HG03045 (cell line): Measurements from ENCODE around the gene PVALB.

Source experiments
- ATAC-seq: cut with Tn5 transposase; IDR thresholded peaks from one replicate; pipeline ENCODE4 v1.9.1; 2021; ENCODE audit warnings: mild to moderate bottlenecking, moderate library complexity; ENCODE audit not compliant: unreplicated experiment

The PVALB gene

GRCh38 chr22:36814801-36815200 is 2.0 kb downstream of the PVALB start:
- ATAC-seq = no peak

- no peak for ATAC-seq
These were observed 5.6 kb downstream of the PVALB start for GRCh38 chr22:36811094-36811800.

GRCh38 chr22:36809351-36809750 is 7.5 kb downstream of the PVALB start:
- no peak for ATAC-seq

GRCh38 chr22:36808721-36809344 is 8.0 kb downstream of the PVALB start:
- ATAC-seq = no peak

GRCh38 chr22:36807627-36808026 is 9.2 kb downstream of the PVALB start:
- no peak for ATAC-seq

- ATAC-seq = no peak
These were observed 10.0 kb downstream of the PVALB start for GRCh38 chr22:36806835-36807234.

- no peak for ATAC-seq
These were observed 13.5 kb downstream of the PVALB start for GRCh38 chr22:36803358-36803757.

- ATAC-seq = no peak
These were observed 18.2 kb downstream of the PVALB start for GRCh38 chr22:36798674-36799066.

GRCh38 chr22:36797911-36798673 is 18.7 kb downstream of the PVALB start:
- ATAC-seq = no peak

GRCh38 chr22:36797374-36797773 is 19.5 kb downstream of the PVALB start:
- no peak for ATAC-seq

GRCh38 chr22:36796552-36797175 is 20.2 kb downstream of the PVALB start:
- no peak for ATAC-seq

GRCh38 chr22:36795633-36796032 is 21.2 kb downstream of the PVALB start:
- no peak for ATAC-seq

- no peak for ATAC-seq
These were observed 26.2 kb downstream of the PVALB start for GRCh38 chr22:36790648-36791047.

GRCh38 chr22:36787204-36787988 is 29.4 kb downstream of the PVALB start:
- no peak for ATAC-seq

- ATAC-seq = no peak
These were observed 33.1 kb downstream of the PVALB start for GRCh38 chr22:36783743-36784142.

GRCh38 chr22:36781656-36782627 is 34.9 kb downstream of the PVALB start:
- ATAC-seq = peak; percentile 51

GRCh38 chr22:36778020-36778419 is 38.8 kb downstream of the PVALB start:
- ATAC-seq = no peak

GRCh38 chr22:36776722-36777121 is 40.1 kb downstream of the PVALB start:
- ATAC-seq = no peak

GRCh38 chr22:36775964-36776669 is 40.7 kb downstream of the PVALB start, which contains the start of gene IFT27:
IFT27 (minus strand) TSS chr22:36776119; CDS start chr22:36775707, 412 bp downstream.
- ATAC-seq = peak; percentile 92
